ENCODE results near the gene SREK1.

DNA sequence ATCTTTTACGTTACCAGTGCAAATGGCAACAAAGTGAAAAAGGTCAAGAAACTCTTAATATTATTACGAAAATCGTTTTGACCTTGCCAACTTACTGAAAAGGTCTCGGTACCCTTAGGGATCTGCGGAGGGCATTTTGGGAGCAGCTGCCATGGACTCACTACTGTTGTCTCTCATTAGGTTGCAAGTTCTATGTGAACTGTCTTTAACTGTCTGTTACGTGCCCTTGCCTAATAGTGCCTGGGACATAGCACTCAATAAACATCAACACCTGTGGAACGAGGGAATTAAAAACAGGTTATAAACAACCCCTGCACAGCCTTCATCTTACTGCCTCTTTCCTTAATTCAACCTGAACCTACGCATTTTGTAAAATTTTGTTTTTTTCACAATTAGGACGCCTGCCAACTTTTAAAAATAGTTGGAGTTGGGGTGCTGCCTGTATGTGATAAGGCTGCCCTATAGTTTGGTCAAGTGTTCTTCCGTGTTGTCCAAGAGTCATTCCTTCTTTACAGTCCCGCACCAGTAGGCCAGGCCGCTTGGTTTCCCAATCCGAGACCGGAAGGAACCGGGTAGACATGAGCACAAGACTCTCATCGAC, 527 bp upstream of the SREK1 start:
- TF ChIP-seq, protein P1, sequence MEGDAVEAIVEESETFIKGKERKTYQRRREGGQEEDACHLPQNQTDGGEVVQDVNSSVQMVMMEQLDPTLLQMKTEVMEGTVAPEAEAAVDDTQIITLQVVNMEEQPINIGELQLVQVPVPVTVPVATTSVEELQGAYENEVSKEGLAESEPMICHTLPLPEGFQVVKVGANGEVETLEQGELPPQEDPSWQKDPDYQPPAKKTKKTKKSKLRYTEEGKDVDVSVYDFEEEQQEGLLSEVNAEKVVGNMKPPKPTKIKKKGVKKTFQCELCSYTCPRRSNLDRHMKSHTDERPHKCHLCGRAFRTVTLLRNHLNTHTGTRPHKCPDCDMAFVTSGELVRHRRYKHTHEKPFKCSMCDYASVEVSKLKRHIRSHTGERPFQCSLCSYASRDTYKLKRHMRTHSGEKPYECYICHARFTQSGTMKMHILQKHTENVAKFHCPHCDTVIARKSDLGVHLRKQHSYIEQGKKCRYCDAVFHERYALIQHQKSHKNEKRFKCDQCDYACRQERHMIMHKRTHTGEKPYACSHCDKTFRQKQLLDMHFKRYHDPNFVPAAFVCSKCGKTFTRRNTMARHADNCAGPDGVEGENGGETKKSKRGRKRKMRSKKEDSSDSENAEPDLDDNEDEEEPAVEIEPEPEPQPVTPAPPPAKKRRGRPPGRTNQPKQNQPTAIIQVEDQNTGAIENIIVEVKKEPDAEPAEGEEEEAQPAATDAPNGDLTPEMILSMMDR (IDR thresholded peaks at IDR 0.05; ENCODE audit: low read depth, low read length) = no peak
- TF ChIP-seq, protein P2, sequence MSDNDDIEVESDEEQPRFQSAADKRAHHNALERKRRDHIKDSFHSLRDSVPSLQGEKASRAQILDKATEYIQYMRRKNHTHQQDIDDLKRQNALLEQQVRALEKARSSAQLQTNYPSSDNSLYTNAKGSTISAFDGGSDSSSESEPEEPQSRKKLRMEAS (IDR thresholded peaks at IDR 0.05; ENCODE audit: low read depth, low read length) = no peak

Data from NB4 (cell line).